HS-27A (cell line): Measurements from ENCODE around the gene SMIM20.
"Not testable (repeated sequence)": the region's sequence is repeated elsewhere in the genome, so short reads cannot be mapped to it uniquely, and the experiment has no call there.

ENCODE experiments used
- DNase-seq: peaks from one replicate; pipeline ENCODE4 v3.0.0-alpha.2; 2012; ENCODE audit warnings: low read depth, missing footprints

SMIM20 gene

GRCh38 chr4:25890571-25891485, 23.2 kb upstream of the SMIM20 start:
- DNase-seq = no peak

DNA sequence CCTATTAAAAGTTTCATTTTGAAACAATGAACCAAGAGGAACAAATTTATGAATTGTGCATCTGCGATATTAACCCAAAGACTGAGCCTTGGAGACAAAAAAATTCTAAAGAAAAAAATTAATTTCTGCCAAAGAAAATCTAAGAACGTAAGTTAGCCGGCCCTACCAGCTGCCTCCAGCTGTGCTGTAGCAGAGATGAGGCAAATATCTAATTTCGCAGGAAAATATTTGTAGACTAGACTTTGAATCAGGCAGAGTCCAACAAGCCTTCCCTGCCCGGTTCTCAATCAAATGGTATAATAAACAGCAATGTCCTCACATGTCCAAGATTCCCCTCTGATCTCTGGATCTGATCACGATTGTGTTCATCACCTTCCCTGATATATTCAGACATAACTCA, 21.2 kb upstream of the SMIM20 start:
- no peak for DNase-seq

DNA sequence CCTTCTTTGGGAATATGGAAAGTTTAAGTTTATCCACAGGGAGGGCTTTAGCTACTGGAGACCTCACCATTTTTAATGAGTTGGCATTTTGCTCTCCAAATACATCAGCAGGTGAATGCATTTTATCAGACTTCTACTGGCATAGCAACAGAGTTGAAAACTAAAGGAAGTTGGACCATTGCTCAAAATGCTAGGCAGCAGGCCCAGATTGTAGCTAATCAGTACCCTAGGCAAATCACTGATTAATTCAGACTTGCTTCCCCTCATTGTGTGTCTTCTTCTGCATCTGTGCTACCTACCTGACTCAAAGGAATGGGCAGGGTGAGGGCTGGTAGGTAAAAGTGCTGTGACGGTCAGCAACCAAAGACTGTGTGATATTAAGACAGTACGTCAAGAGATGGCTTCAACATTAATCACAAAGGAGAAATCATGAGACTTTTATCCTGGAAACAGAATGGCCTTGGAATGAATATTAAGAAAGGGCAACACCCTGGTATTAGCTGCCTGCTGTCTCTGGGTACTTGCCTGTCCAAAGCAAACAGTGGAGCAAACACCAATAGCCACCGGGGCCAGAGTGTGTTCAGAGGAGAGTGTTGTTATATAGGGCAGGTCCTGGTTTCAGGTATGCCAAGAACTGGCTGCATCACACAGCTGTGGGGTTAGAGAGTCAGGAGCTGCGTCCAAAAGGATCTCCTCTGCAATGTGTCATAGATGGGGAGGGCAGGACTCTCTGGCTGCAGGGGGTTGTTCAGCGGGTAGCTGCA, 17.1 kb upstream of the SMIM20 start:
- DNase-seq = no peak

DNA sequence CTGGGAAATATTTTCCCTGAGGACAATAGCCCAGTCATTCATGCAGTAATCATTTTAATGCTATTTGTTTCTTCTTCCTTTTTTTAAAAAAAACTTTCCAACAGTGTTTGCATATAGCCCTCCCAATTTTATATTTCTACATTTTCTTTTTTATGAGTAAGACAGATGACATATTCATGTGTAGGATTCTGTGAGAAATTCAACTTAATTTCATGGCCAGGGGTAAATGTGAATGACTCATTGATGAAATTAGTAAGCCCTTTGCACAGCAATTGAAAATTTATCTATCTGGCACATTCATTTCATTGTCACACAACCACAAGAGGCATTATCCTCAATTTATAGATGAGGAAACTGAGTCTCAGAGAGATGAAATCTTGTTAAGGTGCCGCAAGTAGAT, 13.7 kb upstream of the SMIM20 start:
- DNase-seq = no peak

GRCh38 chr4:25901030-25901430, 13.0 kb upstream of the SMIM20 start:
- DNase-seq = no peak

- DNase-seq = no peak
Observed at GRCh38 chr4:25903900-25904747, 9.9 kb upstream of the SMIM20 start.

- DNase-seq = no peak
Observed at GRCh38 chr4:25904748-25905082, 9.3 kb upstream of the SMIM20 start.

DNA sequence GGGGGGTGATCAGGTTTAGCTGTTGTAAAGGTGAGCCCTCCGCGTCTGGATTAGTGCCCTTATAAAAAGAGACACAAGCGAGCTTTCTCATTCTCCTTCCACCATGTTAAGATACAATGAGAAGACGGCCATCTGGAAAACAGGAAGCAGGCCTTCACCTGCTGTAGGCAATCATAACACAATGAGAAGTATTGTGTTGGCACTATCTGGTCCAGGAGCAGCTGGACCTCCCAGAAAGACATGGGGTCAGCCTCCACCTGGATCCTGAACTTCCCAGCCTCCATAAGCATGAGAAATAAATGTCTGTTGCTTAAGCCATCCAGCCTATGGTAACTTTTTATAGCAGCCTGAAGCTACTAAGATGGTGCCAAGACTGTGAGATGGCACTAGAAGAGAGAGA, 8.6 kb upstream of the SMIM20 start:
- DNase-seq = no peak

DNA sequence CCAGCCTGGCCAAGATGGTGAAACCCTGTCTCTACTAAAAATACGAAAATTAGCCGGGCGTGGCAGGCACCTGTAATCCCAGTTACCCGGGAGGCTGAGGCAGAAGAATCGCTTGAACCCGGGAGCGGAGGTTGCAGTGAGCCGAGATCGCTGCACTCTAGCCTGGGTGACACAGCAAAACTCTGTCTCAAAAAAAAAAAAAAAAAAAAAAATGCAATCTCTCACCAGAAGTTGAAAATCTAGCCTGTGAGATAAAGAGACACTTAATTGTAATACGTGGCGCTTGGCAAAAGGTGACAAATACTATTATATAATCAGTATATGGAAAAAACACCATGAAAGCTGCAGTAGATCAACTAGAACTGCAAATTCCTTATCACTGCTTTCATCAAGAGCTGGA, 7.9 kb upstream of the SMIM20 start:
- DNase-seq = not testable (repeated sequence)

GRCh38 chr4:25908491-25908901, 5.5 kb upstream of the SMIM20 start:
- DNase-seq = peak; percentile 64

DNA sequence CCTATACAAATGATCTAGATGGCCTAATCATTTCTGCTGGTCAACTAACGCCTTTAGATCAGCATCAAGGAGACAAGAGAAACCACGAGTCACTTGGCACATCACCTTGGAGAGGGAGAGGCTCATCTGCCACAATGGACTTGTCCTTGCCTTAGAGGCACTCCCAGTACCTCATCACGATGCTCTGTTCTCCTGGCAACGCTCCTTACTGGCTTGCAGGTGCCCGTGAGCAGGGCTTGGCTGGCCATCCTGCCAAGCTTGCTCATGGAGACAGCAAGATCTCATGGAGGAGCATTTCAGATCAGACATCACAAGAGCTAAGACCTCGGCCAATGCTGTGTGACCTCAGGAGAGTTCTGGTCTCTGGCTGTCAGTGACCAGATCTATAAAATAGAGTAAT, 2.7 kb upstream of the SMIM20 start:
- DNase-seq = no peak

DNA sequence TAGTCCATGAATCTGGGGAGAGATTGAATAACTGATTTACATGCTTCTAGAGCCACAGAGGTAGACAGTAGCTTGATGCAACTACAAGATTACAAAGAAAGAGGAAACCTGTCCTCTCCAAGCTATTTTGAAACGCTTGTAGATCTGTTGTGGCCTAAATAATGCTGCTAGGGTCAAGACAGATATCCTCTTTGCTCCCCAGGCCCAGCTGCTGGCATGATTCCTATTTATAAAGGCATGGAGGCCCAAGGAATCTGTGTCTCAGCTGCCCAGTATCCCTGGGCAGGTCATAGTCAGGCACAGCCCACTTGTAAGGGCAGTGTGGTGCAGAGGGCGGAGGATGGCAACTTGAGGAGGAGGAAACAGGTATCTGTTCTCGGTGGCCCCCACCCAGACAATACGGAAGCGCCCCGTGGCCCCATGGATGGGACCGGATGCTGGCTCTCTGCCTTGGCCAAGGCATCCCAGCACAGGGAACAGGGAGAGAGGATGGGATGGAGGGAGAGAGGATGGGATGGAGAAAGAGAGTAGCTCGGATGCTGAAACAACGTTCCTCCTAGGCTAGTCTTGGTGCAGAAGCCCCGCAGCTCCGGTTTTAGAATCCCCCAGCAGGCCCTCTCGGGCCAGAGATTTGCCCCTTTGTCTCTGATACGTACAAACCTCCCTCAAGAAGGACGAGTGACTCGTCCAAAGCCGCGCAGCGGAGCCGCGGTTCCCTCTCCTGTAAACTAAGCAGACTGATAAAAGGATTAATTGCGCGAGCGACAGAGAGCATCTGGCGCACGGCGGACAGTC, 767 bp upstream of the SMIM20 start:
- no peak for DNase-seq

DNA sequence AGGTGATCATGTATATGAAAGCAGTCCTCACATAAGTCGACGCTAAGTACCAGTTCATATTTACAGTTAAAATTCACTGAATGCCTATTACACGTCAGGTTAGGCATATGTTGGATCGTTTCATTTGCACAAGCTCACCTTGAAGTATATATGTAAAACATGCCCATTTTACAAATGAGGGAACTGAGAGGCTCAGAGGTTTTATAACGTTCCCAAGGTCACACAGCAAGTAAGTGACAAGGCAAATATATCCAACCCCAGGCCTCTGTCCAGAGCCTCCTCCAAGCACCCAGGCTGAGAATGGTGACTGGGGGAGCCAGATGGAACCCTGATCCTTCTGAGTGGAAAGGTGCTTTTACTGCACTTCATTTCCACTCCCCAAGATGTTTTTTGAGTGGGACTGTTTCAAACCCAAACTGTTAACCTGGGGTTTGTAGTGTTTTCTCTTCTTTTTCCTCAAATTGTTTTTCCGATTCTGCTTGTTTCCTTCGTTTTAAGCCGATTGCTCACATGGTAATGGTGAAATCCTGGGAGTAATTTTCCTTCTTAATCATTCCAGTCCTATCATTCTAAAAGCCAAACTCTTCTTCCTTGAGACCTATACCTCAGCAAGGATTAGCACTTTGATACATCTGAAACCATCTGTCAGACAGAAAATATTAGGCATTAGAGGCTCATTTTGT, 791 bp downstream of the SMIM20 start:
- no peak for DNase-seq

- DNase-seq = no peak
Observed at GRCh38 chr4:25915353-25915705, 1.3 kb downstream of the SMIM20 start.

- no peak for DNase-seq
Observed at GRCh38 chr4:25916870-25917269, 2.9 kb downstream of the SMIM20 start.

DNA sequence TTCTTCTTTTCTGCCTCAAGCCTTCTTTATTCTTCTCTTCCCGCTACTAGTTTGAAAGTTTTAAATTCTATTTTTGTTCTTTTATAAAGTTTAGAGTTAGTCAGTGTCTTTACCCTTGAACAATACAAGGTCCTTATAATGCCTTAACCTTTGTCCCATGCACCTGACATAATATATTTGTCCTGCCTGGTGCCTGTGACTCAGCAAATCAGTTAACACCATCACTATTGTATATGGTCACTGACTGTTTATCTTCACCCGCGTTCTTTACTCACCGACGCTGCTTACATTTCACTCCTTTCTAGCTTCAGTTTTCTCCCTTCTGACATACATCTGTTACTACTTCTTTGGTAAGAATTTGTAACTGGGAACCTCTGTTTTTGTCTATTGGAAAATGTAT, 5.7 kb downstream of the SMIM20 start:
- DNase-seq = no peak

DNA sequence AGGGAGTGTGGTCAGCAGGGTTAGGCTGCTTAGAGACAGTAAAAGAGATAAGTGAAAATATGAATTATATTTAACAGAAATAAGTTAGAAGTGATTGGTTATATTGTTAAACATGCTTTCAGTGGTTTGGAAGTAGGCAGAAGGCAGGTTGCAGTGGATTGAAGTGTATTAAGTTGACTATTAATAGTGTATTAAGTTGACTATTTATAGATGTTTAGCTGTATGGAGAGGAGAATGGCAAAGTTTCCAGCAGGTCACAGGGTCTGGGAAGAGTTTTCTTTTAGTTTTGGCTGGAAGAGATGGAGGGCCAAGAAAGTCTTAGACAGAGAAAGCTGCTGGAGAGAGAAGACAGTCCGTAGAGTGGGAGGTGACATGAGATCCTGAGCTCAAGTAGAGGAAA, 7.9 kb downstream of the SMIM20 start:
- DNase-seq = no peak

GRCh38 chr4:25922812-25923369, 8.9 kb downstream of the SMIM20 start:
- no peak for DNase-seq

GRCh38 chr4:25923745-25924144, 9.7 kb downstream of the SMIM20 start:
- DNase-seq = no peak

DNA sequence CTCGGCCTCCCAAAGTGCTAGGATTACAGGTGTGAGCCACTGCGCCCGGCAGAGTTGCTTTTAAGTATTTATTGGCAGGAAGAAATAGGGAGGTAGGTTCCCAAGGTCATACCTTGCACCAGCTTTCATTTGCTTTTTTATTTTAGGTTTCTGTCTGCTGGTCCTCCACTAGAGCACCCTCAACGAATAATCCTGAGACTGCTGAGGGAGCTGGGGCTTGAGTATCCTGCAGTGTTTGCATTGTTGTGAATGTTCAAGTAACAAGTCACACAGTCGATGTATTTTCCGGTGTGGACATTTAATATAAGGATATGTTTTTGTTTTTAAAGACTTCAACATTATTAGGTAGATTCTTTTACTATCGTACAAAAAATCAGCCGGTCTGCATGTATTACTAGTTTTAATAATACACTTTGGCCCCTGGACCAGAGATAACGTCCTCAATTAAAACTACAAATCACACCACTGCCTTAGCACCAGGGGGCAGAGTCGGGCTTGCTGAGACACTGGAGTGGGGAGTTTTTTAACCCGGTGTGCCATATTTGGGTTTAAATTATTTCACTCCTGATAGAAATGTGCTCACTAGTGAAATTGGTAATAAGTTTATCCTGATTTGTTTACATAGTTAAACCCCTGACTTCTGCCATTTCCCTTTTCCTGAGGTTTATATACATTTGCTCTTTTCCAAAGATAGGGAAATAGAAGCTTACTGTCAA, 11.6 kb downstream of the SMIM20 start:
- no peak for DNase-seq
